Stimulated activated CD8-positive, alpha-beta memory T cell treated with anti-CD3 and anti-CD28 coated beads, Interleukin-12 subunit alpha, Interleukin-12 subunit beta, amount 100 ng/mL, for 1 hour (primary cell): ENCODE data around the gene NGB.

Experiments used
- DNase-seq: peaks from one replicate; pipeline ENCODE4 v3.0.0-alpha.2; 2020; ENCODE audit warnings: low read depth

The NGB gene

DNA sequence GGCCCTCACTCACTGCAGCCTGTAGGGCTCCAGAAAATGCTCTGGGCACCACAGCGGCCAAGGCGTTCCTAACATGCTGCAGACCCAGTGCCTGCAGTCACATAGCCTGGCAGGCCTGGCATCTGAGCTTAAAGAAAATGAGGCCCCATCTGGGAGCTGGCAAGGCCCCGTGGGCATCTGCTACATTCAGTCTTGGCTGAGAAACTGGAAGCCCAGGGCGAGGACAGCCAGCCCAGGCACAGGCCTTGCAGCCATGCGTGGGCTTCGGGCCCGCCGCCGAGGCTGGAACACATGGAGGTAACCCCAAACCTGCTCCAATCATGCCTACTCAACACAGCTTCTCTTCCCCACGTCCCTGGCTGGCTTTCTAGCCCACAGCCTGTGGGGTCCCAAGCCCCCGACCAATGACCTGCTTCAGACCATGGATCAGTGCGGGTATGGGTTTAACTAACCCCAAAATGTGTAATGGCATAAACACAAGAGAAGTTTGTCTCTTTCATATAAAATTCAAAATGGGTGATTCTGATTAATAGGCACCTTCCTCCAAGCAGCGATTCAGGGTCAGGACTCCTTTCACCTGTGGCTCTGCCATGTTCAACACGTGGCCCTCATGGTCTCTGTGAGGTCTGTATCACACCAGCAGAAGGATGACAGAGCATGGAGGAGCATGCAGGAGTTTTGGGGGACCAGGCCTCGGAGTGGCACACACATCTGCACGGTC, 6.4 kb downstream of the NGB start:
- DNase-seq = no peak

DNA sequence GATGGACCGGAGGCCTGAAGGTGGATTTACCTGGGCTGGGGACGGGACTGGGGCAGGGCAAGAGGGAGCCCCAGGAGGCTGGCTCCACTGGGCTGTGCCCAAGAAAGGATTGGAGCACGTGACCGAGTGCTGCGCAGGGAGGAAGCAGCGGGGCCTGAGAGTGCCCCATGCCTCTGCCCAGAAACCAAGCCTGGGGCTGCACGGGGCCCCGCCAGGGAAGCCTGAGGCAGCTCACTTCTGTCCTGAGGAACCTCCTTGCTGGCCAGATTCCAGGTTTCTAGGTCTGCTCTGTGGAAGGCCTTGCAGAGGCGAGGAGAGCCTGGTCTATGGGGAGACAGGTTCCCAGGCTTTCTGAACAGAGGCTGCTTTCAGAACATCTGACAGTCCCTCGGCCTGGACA, 10.4 kb downstream of the NGB start:
- DNase-seq = no peak

DNA sequence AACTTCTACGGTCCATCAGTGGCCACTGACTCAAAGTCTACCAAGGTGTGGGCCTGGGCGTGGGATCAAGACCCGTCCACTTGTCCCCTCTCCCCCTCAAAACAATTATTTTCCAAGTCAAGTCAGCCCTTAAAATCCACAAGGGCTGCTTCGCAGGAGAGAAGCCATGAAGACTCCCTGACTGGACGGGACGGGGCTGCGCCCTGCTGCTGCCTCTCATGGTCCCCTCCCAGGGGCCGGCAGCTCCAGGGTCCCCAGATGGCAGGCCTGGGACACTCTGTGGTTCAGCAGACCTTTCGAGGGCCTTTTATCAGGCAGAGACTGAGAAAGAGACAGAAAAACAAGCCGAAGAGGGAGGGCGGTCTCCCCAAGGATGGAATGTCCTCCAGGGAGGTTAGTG, 10.8 kb downstream of the NGB start:
- DNase-seq = no peak

DNA sequence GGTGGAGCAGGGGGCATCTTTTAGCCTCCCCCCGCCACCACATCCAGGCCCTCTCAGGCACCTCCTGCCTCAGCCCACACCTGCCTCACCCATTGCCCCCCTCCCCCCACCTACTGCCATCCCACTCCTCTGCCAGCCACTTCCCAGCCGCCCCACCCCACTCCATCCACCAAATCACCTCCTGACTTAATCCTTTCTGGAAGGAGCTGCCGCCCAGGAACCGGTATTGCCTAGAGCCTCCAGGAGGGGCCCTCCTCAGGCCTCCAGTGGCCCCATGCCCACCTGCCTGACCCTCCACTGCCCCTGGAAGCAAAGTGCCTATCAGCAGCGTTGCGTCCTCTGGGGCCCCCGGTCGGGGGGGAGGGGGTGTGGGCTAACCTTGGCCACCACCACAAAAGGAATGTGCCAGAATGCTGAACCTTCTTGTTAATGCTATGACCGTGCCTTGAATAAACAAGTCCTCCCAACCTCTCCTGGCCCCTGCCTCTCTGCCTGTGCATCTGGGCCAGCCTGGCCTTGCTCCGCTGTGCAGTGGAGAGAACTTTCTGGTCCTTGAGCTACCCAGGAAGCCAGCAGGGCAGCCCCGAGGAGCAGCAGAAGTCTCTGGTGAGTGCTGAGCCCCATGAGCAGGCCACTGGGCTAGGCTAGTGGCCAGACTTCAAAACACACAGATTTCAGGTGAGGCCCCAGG, 11.8 kb downstream of the NGB start:
- DNase-seq = no peak

DNA sequence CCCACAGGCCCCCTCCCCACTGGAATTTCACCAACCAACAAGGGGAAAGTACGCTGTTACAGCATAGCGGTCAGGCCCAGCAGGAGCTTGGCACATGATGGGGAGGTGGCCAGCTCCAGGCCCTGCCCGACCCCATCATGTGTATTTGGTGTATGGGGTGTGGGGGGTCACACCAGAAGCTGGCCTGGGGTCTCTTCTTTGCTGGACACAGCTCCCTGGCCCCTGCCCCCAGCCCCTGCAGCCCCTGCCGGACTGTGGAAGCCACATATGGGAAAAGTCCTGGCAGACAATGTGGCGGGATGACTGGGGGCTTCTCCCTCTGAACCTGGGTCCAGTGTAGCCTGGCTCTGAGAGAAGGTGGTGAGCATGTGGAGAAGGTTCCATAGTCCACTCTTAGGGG, 12.4 kb downstream of the NGB start:
- no peak for DNase-seq

DNA sequence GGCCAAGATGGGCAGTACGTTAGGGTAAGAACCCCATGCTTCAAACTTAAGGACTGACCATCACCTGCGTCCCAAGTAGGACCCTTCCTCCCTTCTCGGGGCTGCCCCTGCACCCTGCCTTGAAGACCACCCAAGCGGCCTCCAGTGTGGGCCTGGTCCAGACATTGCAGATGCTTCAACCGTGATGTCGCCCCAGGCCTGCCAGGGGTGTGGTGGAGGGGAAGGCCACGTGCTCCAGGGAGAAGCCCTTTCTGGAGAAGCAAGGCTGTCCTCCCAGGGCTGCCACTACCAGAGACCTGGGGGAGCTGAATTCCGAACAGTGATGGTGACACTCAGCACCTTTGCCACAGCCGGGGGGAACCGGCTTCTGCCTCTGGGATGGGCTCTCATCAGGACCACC, 13.3 kb downstream of the NGB start:
- DNase-seq = no peak

DNA sequence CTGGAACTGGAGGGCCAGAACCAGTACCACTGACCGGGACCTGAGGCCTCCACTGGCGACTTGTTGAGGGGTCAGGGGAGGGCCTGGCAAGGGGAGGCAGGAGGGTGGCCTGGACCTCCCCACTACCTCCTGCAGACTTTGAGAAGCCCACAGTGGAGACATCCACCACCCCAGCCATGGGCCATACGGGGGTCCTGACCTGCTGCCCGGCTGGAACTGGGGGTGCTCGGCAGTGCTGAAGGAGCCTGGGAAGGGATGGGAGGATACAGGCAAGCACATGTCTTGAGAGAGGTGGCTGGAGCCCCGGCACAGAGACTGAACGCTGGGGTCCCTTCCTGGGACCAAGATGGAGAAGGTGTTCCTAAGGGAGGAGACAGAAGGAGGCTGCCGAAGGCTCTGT, 14.3 kb downstream of the NGB start:
- no peak for DNase-seq

DNA sequence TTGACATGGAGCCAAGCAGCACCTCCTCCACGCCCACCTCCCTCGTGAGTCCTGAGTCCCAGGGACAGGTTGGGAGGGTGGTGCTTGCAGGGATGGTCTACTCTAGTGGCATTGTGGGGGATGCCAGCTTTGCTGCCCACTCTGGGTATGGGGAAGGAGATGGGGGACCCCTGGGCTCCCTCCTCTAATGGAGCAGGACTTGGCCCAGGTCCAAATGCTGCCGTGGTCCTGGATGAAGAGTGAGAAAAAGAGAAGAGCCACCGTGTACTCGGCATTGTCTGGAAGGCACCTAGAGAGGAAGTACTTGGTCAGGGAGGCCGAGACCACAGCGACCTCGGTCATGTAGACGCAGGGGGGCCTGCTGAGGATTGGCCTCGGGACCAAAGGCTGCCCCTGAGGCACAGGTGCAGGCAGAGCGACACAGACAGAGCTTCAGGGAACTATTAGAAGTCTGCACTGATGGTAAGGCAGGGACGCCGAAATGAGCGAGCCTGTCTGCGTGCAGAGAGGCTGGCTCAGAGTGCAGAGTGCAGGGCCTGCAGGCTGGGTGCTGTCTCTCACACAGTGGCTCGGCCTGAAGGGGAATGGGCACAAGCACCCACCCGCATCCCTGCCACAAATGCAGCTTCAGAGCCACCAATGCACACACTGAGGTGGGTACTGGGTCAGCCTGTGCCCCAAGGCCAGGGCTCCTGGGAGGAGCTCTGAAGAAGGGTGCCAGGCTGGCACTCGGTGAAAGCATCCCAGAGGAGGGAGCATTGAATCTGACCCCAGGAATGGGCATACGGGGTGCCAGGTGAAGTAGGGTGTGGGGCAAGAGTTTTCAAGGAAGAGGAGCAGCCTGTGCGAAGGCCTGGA, 17.4 kb downstream of the NGB start:
- DNase-seq = no peak

DNA sequence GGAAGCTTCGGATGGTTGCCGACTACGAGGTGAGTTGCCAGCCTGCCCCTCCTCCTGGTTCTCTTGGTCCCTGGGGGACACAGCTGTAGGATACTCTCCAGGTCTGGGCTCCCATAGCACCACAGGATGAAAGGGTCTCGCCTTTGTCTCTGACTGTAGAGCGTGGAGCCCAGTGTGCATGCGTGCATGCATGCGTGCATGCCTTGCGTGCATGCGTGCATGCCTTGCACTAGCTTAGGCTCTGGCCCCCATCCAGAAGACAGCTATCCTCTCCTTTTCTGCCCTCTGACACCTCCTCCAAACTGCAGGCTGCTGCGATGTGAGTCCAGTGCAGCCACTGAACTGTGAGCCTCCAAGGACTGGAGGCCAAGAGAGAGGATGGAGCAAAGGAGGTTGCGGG, 19.1 kb downstream of the NGB start:
- DNase-seq = no peak

DNA sequence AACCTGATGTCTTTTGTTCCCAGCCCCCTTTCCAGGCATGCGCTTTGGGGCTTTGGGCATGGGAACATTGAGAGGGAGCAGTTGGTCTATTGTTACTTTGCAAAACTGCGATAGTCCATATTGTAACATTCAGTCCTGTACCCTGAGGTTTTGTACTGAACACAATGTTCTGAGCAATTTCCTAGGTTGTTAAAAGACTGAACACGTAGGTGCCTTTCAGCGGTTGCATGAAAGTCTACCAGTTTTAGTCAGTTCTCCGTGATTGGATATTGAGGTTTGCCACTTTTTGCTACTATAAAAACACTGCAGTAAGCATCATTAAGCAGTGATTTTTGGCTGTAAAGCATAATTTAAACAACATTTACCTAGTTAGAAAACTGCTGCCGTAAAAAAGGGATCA, 20.1 kb downstream of the NGB start:
- DNase-seq = no peak

DNA sequence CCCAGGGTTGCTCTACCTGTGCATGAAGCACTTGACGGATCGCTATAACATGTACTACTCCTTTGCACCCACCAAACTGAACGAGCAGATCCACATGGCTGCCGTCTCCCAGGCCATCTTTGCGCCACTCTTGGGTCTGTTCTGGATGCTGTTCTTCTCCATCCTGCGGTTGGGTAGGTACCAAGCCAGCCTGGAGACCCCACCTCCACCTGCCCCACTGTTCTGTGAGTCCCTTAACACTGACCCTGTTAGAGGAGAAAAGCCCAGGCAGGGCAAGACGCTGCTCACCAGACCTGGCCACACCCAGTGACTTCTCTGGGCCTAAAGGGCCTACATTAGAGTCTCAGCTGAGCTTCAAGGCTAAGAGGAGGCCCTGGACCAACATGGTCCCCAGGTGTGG, 21.7 kb downstream of the NGB start:
- no peak for DNase-seq

DNA sequence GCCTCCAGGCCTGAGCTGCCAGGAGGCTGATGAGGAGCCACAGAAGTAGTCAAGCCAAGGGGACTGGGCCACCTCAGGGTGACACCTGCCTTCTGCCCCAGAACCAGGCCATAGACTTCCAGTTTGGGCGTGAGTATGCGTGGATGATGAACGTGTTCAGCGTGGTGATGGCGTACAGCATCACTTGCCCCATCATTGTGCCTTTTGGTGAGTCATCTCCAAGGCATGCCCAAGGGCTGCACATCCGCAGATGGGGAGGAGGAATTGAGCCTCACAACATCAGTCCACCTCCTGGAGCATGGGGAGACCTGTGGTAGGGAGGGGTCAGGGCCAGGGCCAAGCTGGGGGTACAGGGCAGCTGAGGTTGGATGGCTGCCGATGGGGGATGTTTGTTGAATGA, 22.3 kb downstream of the NGB start:
- no peak for DNase-seq

DNA sequence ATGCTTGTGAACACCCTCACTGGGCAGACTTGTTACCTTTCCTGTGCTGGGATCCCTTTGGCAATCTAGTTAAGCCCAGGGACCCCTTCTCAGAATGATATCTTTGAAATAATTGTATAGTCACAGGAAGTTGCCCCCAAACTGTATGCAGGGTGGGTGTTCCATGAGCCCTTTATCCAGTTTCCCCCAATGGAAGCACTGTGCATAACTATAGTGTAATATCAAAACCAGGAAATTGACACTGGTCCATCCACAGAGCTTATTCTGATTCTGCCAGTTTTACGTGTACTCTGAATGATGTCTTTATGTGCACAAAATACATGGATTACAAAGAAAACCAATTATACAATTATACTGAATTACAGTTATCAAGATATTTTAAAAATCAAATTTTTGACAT, 24.2 kb downstream of the NGB start:
- DNase-seq = no peak

DNA sequence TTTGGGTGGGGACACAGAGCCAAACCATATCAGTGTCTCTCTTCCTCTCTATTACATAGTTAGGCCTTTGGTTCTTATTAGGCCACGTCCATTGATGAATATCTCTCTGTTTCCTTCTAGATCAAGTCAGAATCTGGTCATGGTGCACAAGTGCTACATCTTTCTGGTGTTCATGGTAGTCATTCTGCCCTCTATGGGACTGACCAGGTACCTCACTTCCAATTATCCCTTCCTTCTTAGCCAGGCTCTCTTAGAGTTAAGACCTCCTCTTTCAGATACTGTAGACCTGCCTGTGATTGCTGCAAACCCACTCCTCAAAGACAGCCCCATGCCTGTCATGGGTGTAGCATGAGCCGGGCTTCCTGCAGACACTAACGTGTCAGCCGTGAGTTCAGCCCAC, 25.2 kb downstream of the NGB start:
- DNase-seq = no peak

DNA sequence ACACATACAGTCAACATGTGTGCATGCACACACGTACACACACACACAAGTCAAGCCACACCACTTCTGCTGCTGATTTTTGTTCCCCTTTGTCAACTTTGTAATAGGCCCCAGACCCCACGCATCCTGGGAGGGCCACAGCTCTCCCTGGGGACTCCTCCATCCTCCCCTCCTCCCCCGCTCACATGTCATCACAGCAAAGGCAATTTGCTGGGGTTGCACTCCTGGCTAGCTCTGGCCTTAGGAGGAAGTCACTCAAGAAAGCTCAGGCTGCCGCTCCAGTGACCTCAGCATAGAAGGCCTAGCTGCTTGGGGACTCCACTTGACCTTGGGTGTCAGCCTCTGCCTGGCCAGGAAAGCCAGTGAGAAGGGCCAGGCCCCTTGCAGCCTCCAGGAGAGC, 27.2 kb downstream of the NGB start:
- no peak for DNase-seq

DNA sequence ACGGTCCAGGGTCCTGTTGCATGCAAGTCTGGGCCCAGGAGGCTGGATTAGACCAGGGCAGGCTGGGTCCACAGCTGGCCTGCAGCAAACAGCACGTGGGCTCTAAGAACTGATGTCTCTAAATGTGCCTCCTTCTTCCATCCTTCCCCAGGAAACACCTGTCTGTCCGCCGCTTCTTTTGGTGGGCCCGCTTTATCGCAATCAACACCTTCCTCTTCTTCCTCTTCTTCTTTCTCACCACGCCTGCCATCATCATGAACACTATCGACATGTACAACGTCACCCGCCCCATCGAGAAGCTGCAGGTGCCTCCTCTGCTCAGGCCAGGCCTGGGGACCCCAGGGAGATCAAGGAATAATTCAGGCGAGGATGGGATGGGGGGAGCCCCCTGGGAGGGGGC, 28.3 kb downstream of the NGB start:
- no peak for DNase-seq

DNA sequence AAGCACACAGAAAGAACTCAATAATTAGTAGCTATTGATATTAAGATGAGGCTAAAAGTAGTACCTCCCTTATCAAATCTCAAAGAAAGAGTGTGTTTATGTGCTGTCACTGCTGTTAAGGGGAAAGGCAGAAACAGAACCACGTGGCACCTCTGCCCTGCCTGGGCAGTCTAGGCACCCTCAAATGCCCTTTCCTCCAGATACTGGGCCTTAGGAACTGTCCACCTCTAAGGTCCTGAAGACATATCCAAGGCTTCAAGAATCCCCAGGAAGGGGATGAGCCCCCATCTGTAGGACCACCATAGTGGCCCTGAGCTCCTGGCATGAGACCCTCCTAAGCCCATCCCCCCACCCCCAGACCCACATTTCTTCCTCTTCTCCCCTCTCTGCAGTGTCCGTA, 29.1 kb downstream of the NGB start:
- no peak for DNase-seq

DNA sequence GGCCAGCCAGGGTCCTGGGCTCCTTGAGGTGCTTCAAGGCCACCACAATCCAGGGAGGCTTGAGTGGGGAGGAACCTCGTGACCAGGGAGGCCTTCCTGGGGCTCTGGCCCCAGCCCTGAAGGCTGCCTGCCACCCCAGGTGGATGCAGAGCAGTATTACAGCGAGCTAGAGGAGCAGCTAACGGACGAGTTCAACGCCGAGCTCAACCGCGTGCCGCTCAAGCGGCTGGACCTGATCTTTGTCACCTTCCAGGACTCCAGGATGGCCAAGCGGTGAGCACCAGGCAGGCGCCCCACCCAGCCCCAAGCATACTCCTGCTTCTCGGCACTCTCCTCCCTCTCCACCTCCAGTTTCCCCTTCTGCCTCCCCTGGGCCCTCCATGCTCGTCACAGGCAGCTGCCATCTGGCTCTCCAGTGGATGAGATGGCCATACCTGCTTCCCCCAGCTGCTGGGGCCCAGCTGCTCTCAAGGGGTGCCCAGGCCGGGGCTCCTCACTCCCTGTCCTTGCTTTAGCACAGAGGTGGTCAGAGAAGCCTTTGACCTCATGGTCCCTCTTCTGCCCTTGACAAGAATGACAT, 30.6 kb downstream of the NGB start:
- DNase-seq = no peak

DNA sequence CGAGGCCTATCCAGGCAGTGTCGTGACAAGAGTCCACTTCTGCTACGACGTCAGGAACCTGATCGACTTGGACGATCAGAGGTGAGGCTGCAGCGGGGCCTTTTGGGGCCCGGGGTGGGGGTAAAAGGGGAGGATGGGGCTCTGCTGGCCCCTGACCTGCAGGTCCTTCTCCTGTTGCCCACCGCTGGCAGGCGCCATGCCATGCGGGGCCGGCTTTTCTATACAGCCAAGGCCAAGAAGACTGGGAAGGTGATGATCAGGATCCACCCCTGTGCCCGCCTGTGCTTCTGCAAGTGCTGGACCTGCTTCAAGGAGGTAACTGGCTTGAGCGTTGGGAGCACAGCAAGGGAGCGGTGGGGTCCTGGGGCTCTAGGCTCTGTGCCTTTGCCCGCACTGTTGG, 31.6 kb downstream of the NGB start:
- no peak for DNase-seq

DNA sequence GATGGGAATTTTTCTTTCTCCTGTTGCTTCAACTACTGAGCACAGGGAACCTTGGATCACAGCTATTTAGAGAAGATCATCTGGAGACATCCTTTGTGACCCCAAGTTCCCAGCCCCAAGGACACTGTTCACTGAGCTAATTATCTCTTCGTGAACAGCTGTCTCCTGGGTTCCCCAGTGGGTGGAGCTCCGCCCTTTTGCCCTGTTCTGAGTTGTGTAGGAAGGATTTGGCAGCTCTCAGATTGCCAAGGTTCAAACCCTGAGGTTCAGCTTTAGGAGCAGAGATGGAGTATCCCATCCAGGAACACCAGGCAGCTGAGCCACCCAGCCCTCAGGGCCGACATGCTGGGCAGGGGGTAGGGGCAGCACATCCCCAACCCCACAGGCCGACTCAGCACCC, 32.0 kb downstream of the NGB start:
- DNase-seq = no peak

DNA sequence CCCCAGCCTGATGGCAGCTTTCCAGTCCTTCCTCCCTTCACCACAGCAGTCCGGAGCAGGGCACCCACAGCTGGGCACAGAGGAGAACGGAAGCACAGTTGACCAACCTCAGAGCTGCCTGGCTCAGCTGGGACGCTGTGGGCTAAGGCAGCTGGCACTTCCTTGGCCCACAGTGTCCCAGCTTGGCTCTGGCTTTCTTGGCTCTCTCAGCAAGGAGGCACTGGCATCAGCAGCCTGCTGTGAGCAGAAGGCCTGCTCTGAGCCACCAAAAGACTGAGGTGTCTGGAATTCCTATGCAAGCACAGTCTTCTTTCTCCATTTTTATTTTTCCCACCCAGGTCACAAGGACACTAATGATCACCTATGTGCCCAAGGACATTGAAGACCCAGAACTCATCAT, 32.6 kb downstream of the NGB start:
- no peak for DNase-seq

DNA sequence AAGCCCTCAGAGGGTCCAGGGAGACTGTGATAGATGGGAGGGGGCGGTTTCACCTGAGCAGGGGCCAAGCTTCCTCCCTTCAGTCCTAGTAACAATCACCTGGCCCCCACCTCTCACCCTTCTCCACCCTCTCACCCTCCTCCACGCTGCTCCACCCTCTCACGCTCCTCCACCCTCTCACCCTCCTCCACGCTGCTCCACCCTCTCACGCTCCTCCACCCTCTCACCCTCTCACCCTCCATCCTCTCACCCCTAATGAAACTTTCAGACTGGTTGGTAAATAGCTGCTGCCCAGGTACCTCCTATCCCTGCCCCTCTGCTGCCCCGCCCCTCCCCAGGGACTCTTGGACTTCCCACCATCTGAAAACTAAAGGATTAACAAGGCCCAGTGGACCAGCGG, 34.2 kb downstream of the NGB start:
- no peak for DNase-seq

DNA sequence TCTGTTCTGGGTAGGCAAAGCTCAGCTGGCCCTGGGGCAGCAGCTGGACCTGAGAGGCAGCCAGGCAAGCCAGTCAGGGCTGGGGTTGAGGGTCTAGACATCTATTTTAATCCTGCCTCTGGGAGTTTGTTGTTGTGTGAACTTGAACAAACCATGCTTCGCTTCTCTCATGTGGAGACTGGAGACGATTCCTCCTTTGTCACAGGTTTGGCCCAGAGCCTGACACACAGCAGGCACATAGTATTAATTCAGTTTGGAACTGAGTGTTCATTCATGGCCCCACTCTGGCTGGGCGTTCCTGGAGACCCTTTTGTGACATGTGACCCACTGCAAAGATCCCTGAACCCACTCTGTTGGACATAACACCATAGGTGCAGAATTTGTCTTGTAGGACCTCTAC, 39.3 kb downstream of the NGB start:
- DNase-seq = no peak
